Omental fat pad (tissue), 4 donors: ENCODE data around the gene EXOC1L. TPM values are rescaled to one million over a fixed set of nuclear protein-coding genes. Genes with fewer than 3 reads are reported as not detected.

Experiments used
- ATAC-seq: fragments of 150-250 bp; one replicate; pipeline ENCODE4 v1.9.1; 2016; ENCODE audit warnings: mild to moderate bottlenecking, moderate library complexity; ENCODE audit not compliant: low FRiP score
- DNase-seq: peaks from one replicate; pipeline ENCODE4 v3.0.0-alpha.2; 2019; ENCODE audit warnings: low spot score
- CTCF ChIP-seq, 3 donors: fragments of 450-650 bp; IDR thresholded peaks; one replicate each; pipeline ENCODE4 v1.5.1; 2016 to 2017; ENCODE audit warnings: antibody characterized with exemption in 3 of 3, mild to moderate bottlenecking in 3 of 3, moderate library complexity in 2 of 3
- total RNA-seq, 4 donors: library from RNA; depleted of rRNA; stranded (reverse); fragments of >200 nt; gene quantifications; one replicate each; pipeline ENCODE4 v1.1.0, GENCODE V29; 2016

The EXOC1L gene
- total RNA-seq: not detected

- ATAC-seq (no peak), DNase-seq (no peak)
- no peak for TF ChIP-seq CTCF (IDR thresholded peaks at IDR 0.05)
Observed at GRCh38 chr4:55819634-55820033, at the start of gene EXOC1L. Gene EXOC1L, plus strand, starts transcription at chr4:55819790. Its CDS starts 237 bp downstream, at chr4:55820027.

- TF ChIP-seq CTCF (IDR thresholded peaks at IDR 0.05): no peak
- ATAC-seq (no peak), DNase-seq (no peak)
Observed at GRCh38 chr4:55770662-55771061, 48.9 kb upstream of the EXOC1L start.

- DNase-seq: no peak
- no peak for TF ChIP-seq CTCF (IDR thresholded peaks at IDR 0.05)
- no peak for ATAC-seq
Observed at GRCh38 chr4:55781341-55781740, 38.2 kb upstream of the EXOC1L start.

GRCh38 chr4:55781812-55782211, 37.8 kb upstream of the EXOC1L start:
- DNase-seq (no peak), ATAC-seq (no peak)
- no peak for TF ChIP-seq CTCF (IDR thresholded peaks at IDR 0.05)

GRCh38 chr4:55783584-55783983, 36.0 kb upstream of the EXOC1L start:
- no peak for DNase-seq
- ATAC-seq: no peak
- no peak for TF ChIP-seq CTCF (IDR thresholded peaks at IDR 0.05)

- DNase-seq (no peak), ATAC-seq (no peak)
- no peak for TF ChIP-seq CTCF (IDR thresholded peaks at IDR 0.05)
Observed at GRCh38 chr4:55784747-55785146, 34.8 kb upstream of the EXOC1L start.

- no peak for ATAC-seq
- DNase-seq: no peak
- TF ChIP-seq CTCF (IDR thresholded peaks at IDR 0.05): no peak
Observed at GRCh38 chr4:55791666-55792065, 27.9 kb upstream of the EXOC1L start.
